GM18508 (cell line): ENCODE results near the gene PRPSAP1.

Experiments used
- ATAC-seq: cut with Tn5 transposase; IDR thresholded peaks from one replicate; pipeline ENCODE4 v1.9.1; 2021; ENCODE audit warnings: moderate number of reproducible peaks; ENCODE audit not compliant: insufficient read depth, unreplicated experiment

The PRPSAP1 gene

GRCh38 chr17:76353599-76354316, at the start of gene PRPSAP1:
Gene PRPSAP1, minus strand, starts transcription at chr17:76353916. Its CDS starts 213 bp downstream, at chr17:76353703.
- peak; percentile 62 for ATAC-seq

- no peak for ATAC-seq
Observed at GRCh38 chr17:76402711-76403110, 49.0 kb upstream of the PRPSAP1 start.

- ATAC-seq = no peak
Observed at GRCh38 chr17:76399175-76400172, 45.8 kb upstream of the PRPSAP1 start.

GRCh38 chr17:76398523-76399174, 44.9 kb upstream of the PRPSAP1 start:
- no peak for ATAC-seq

GRCh38 chr17:76397687-76398522, 44.2 kb upstream of the PRPSAP1 start:
- no peak for ATAC-seq

- ATAC-seq = no peak
Observed at GRCh38 chr17:76397184-76397583, 43.5 kb upstream of the PRPSAP1 start.

- ATAC-seq = no peak
Observed at GRCh38 chr17:76395980-76396379, 42.3 kb upstream of the PRPSAP1 start.

- no peak for ATAC-seq
Observed at GRCh38 chr17:76394166-76394565, 40.5 kb upstream of the PRPSAP1 start.

- no peak for ATAC-seq
Observed at GRCh38 chr17:76391200-76391715, 37.5 kb upstream of the PRPSAP1 start.

- no peak for ATAC-seq
Observed at GRCh38 chr17:76390003-76390421, 36.3 kb upstream of the PRPSAP1 start.

GRCh38 chr17:76388966-76389888, 35.5 kb upstream of the PRPSAP1 start:
- ATAC-seq = no peak

GRCh38 chr17:76386966-76387765, 33.5 kb upstream of the PRPSAP1 start:
- ATAC-seq = no peak

- no peak for ATAC-seq
Observed at GRCh38 chr17:76385892-76386786, 32.4 kb upstream of the PRPSAP1 start.

GRCh38 chr17:76384987-76385891, 31.5 kb upstream of the PRPSAP1 start:
- ATAC-seq = no peak

GRCh38 chr17:76384222-76384986, 30.7 kb upstream of the PRPSAP1 start, which contains the start of gene SPHK1:
Gene SPHK1, plus strand, starts transcription at chr17:76384609. Its CDS starts 1,036 bp downstream, at chr17:76385645.
- ATAC-seq = no peak
